NCI-H510A (cell line): ENCODE data around the gene CASP8AP2.
A peak's percentile ranks its signal among the peaks of the same experiment; 100 is the strongest.
"Not testable (repeated sequence)": the region's sequence is repeated elsewhere in the genome, so short reads cannot be mapped to it uniquely, and the experiment has no call there.

Experiments used
- DNase-seq: peaks from one replicate; lab custom pipeline; 2025; lab: John Stamatoyannopoulos, UW

Gene CASP8AP2

DNA sequence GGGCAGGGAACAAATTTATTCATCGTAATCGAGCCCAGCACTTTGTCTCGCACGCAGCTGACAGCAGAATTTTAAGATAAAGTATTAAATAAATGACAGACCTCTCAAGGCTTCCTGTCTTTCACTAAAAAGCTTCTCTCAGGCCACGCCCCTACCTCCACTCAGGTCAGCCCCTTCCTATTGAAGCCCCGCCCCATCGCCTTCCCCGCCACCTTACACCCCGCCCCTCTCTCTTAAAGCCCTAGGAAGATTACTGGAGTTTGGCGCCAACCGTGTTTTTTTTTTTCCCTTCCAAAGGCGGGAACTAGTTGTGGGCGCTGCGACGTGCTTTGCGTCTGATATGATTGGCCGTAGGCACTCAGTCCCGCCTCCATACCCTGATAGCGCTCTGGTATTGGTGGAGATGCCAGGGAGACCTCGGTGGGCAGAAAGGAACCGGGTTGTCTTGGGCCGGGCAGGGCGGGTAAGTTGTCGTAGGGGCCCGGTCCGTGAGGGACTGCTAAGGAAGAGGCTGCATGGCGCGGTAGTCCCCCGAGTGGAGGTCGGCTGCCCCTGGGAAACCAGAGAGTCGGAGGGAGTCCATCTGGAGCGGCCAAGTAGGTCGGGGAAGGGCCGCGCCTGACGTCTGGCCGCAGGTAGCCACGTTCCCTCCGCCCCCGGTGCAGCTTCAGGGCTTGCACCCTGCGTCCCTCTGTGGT, at the start of gene CASP8AP2:
TSS of gene CASP8AP2 (plus strand) at position 409 of the 698 bp plus-strand sequence.
- DNase-seq = peak; percentile 93

DNA sequence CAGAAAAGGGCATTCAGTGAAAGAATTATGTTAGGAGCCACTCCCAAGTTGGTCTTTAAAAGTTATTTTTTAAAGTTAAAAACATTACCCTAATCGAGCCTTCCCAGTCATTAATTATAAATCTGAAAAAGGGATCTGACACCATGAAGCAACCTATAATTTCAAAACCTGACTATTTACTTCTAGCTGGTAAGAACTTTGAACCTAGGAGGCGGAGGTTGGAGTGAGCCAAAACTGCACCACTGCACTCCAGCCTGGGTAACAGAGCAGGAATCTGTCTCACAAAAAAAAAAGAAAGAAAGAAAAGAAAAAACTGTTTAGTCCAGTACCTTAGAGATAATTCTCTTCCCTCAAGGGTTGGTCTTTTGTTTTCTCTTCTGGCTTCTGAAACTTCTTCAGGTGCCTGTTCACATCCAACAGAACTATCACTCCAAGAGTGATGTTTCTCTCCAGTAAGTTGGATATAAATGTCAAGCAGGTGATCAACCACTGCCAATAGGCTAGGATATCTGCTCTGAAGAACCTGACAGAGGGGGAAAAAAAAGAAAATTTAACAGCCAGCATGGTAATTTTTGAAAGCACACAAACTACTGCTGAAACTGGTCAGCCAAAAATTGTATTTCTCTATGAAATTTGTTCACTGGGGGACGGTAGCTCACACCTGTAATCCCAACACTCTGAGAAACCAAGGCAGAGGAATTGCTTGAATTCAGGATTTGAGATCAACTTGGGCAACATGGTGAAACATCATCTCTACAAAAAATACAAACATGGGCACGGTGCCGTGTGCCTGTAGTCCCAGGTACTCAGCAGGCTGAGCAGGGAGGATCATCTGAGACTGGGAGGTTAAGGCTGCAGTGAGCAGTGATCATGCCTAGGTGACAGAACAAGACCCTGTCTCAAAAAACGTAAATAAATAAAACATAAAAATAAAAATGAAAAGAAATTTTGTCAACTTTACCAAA, 48.3 kb upstream of the CASP8AP2 start:
- no peak for DNase-seq

DNA sequence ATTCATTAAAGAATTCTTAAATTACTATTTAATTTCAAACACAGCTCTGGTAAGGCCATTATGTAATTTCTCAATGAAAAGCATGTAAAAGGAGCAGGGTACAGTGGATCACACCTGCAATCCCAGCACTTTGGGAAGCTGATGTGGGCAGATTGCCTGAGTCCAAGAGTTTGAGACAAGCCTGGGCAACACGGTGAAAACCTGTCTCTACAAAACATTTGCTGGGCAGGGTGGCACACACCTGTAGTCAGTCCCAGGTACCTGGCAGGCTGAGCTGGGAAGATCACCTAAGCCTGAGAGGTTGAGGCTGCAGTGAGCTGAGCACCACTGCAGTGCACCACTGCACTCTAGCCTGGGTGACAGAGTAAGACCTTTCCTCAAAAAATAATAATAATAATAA, 47.5 kb upstream of the CASP8AP2 start:
- no peak for DNase-seq

DNA sequence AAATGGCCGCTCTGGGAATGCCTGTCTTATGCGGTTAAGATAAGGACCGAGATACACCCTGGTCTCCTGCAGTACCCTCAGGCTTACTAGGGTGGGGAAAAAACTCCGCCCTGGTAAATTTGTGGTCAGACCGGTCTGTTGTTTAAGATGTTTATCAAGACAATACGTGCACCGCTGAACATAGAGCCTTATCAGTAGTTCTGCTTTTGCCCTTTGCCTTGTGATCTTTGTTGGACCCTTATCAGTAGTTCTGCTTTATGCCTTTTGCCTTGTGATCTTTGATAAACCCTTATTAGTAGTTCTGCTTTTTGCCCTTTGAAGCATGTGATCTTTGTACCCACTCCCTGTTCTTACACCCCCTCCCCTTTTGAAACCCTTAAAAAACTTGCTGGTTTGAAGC, 46.4 kb upstream of the CASP8AP2 start:
- DNase-seq = not testable (repeated sequence)

DNA sequence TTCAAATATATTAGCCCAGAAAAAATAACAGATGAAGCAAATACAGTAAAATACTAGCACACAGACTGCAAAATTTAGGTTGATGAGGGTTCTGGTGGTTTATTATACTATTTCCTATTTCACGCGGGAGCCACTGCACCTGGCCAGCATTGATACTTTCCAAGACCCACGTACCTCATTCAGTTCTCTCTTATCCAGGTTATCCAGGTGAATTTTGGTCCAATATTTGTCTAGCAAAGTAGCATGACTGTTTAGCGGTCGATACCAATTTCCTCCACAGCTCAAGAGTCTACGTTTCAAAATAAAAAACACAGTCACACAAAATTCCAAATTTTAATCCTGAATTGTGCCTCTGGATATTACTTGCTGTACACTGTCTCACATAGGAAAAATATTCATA, 44.8 kb upstream of the CASP8AP2 start:
- DNase-seq = no peak

DNA sequence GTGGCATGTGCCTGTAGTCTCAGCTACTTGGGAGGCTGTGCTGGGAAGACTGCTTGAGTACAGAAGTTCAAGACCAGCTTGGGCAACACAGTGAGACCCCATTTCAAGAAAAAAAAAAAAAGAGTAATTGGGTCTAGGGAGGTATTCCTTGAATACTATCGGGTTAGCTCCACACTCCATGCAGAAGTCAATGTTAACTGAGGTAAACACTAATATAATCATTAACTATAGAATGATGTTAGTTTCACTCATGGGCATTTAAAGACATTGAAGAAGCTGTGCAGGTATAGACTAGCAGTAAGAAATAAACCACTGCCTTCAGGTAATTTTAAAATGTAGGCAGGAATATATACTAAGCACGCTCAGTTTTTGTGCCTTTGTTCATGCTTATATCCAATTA, 42.7 kb upstream of the CASP8AP2 start:
- no peak for DNase-seq

DNA sequence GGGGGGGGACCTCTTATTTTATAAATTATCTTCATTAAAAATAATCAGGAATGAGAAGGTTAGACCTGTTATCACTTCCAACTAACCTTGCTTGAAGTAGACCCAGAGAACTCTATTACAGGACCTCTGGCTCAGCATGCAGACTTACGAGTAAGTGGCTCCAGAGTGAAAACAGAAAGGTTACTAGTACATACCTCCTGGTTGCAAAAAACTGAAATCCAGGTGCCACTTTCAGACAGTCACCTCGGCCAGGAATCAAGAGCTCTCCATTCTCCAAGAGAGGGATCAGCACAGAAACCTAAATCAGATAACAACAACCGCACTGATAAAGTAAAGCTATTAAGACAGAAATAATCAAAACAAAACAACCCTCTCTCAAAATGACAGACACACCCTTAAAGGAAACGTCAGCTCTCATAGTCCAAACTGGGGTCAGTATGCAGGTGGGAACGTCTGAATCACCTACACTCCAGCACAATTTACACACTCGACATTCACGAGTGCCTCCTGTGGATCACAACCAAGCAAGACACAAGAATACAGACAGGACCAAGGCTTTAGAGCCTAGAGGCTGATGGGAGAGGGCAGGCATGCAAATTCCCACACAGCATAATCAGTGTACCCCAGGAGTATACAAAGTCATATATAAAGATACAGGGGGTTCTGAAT, 41.9 kb upstream of the CASP8AP2 start:
- DNase-seq = no peak

DNA sequence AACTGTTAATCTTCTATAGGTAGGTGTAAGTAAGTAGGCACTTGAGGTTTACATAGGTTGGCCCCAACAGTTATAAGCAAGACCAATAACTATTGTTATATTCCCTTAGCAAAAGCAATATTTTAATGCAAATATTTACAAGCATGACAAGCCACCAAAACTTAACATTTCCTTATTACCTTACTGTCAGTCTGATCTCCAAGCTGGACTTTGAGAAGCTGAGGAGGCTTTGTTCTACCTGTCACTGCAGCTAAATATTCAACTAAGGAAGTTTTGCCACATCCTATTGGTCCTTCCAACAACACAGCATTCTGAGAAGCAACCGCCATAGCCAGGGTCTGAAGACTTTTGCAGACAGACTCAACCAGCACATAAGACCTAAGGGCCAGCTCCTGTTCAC, 39.7 kb upstream of the CASP8AP2 start:
- DNase-seq = no peak

DNA sequence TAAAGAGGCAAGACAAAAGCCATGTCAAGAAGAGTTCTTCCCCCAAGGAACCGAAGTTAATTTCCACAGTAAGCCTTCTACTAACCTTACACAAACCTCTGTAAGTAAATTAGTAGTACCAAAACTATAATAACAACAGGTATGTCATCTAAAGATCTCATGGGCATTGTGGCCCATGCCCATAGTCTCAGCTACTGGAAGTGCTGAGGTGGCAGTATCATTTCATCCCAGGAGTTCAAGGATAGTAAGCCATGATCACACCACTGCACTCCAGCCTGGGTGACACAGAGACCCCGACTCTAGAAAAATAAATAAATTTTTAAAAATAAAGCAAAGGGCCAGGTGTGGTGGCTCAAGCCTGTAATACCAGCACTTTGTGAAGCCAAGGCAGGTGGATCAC, 39.3 kb upstream of the CASP8AP2 start:
- DNase-seq = no peak

DNA sequence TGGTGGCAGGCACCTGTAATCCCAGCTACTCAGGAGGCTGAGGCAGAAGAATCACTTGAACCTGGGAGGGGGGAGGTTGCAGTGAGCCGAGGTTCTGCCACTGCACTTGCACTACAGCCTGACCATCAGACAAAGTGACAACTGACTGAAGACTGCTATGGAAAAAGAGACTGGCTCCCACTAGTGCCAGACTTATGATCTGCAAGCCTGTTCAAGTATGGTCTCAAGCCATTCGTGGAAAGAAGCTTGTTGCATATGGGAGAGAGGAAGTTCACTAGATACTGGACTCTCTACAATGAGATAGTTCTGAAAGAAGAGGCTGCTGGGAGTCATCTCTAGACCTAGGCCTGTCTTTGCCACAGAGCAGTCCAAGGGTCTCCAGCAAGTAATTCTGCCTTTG, 36.8 kb upstream of the CASP8AP2 start:
- no peak for DNase-seq

DNA sequence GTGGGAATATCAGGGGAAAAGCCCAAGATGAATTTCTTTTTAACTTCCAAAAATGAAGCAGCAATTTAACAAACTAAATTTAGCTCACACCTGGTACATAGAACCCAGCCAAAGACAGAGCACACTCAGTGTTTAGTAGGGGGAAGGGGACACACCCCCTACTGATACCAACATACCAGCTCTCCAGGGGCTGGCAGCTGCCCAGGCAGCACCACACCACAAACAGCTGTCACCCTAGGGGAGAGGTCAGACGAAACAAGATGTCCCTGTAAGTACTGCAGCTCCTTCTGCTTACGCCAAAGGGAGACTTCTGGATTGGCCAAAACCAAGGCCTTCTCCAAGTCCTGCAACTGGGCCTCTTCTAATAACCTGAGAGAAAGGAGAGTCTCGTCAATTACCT, 36.1 kb upstream of the CASP8AP2 start:
- DNase-seq = no peak

DNA sequence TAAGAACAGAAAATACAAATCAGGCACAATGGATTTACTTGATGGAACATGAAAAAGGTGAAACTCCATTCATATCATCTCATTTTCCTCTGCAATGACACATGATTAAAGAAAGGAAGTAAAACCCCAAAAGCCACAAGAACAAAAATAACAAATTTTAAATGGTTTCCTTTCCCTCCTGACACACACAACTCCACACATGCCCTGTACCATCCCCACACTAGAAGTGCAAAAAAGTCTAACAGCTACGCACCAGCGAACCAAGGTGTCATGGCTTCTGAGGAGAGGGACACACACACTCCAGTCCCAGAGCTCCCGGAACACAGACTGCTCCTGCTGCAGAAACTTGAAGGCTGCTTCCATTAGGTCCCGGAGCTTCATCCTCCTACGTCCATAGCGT, 35.4 kb upstream of the CASP8AP2 start:
- DNase-seq = no peak

DNA sequence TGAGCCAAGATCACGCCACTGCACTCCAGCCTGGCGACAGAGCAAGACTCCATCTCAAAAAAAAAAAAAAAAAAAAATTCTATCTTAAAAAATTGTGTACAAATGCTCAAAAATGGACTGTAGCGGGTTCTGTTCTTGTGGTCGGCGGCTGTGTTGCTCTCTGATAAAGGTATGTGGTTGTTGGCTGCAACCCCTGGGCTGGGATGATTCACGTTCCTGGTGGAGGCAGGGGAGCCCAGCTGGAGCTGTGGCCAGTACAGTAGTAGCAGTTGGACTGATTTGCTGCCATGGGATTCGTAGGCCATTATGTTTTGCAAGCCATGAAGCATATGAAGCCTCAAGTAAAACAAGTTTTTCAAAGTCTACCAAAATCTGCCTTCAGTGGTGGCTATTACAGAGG, 32.4 kb upstream of the CASP8AP2 start:
- DNase-seq = no peak

DNA sequence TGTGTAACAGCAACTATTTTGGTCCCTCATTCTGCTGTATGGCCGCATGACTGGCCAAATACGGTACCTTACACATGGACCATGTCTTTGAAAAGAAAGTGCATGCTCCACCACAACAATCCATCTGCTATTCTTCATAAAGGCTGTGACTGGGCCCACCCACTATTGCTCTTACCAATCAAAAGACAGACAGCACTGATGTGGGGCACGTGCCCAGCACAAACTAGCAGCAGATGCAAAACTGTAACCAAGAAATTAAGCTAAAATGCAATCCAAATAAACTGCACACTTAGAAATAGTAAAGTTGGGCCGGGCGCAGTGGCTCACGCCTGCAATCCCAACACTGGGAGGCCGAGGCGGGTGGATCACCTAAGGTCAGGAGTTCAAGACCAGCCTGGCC, 30.6 kb upstream of the CASP8AP2 start:
- no peak for DNase-seq

DNA sequence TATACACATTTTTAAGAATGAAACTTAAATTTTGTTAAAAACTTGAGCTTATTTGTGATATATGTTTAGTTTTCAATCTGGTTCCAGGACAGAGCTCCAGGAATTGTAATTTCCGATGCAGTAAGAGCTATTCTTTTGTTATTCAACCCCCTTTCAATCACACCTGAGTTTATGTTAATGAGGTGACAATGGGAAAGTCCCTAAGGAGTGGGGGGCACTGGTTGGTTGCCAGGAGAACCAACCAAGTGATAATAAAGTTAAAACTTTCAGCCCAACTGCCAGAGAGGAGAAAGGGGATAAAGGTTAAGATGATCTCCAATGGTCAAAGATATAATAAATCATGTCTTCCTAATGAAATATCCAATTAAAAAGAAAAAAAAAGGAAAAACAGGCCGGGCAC, 29.9 kb upstream of the CASP8AP2 start:
- no peak for DNase-seq

DNA sequence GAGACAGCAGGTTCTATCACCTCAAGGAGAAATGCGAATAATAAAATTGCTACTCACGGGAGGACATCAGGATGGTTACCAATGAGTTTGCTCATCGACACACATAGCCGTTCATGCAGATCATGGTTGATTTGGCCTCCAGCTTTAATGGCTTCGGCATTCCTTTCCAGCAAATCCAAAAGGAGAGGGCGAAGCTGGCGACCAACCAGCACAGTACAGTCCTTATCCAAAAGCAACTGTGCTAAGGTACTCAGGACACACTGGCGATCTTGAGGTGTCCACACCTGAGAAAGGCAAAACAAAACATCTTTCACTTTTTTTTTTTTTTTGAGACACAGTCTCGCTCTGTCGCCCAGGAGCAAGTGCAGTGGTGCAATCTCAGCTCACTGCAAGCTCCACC, 26.4 kb upstream of the CASP8AP2 start:
- no peak for DNase-seq

DNA sequence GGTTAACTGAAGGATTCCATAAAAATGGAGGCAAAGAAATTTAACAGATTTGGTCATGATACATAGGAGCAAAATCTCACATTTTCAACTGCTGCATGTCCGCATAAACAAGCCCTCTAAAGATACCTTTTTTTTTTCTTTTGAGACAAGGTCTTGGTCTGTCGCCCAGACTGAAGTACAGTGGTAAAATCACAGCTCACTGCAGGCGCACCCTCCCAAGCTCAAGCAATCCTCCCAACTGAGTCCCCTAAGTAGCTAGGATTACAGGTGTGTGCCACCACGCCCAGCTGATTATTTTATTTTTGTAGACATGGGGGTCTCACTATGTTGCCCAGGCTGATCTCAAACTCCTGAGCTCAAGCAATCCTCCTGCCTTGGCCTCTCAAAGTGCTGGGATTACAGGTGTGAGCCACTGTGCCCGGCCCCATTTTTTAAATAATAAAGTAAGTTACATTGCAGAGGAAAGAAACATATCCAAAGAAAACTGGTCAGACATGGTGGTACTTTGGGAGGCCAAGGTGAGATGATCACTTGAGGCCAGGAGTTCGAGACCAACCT, 23.8 kb upstream of the CASP8AP2 start:
- no peak for DNase-seq

DNA sequence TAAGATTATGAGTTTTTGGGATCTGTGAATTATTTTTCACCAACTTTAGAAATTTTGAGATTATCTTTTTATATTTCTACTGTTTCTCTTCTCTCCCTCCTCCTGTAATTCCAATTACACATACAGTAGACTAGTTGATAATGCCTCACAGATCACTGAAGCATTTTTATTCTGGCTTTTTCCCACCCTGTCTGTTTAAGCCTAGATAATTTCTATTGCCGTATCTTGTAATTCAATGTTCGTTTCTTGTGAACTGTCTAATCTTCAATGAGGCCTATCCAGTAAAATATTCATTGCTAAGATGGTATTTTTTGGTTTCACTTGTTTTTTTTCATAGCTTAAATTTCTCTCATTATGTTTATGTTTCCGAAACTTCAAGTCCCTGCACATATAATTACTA, 22.1 kb upstream of the CASP8AP2 start:
- DNase-seq = no peak

DNA sequence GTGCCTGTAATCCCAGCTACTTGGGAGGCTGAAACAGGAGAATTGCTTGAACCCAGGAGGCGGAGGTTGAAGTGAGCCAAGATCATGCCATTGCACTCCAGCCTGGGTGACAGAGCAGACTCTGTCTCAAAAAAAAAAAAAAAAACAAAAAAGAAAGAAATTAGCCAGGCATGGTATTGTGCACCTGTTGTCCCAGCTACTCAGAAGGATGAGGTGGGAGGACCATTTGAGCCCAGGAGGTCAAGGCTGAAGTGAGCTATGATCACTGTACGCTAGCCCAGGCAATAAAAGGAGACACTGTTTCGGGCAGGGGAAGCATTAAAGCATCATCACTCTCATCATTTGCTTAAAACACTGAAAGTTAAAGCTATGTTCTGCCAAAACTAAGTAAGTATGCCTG, 16.3 kb upstream of the CASP8AP2 start:
- not testable (repeated sequence) for DNase-seq

DNA sequence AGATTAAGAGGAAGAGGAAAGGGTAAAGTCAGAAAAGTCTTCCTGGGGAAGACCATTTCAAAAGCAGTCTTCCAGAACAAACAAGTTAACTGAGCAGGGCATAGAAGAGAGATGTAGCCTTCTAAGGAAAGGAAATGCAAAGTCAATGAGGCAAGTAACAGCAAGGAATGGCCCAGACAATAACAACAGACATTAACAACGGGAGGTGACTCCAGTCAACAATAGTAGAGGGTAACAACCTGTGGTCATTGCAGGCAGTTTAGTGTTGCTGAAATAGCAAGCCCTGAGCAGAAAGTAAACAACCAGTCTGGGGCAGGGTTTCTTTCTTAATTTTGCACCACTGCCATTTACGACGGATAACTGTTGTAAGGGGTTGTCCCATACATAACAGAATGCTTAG, 12.2 kb upstream of the CASP8AP2 start:
- DNase-seq = no peak

DNA sequence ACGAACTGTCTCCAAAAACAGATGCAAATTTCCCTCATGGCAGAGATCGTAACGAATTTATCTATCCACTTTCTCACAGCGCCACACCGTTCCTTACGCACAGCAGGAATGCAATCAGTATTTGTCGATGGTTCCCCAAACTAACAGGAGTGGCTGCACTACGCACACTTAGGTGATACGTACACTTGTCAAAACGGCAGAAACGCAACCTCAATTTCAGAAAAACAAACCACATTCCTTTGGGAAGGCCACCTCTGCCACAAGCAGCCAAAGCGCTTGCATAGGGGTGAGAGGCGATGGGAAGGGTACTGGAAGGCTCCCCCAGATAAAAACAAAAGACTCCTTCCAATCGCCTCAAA, 10.7 kb upstream of the CASP8AP2 start:
- DNase-seq = no peak

DNA sequence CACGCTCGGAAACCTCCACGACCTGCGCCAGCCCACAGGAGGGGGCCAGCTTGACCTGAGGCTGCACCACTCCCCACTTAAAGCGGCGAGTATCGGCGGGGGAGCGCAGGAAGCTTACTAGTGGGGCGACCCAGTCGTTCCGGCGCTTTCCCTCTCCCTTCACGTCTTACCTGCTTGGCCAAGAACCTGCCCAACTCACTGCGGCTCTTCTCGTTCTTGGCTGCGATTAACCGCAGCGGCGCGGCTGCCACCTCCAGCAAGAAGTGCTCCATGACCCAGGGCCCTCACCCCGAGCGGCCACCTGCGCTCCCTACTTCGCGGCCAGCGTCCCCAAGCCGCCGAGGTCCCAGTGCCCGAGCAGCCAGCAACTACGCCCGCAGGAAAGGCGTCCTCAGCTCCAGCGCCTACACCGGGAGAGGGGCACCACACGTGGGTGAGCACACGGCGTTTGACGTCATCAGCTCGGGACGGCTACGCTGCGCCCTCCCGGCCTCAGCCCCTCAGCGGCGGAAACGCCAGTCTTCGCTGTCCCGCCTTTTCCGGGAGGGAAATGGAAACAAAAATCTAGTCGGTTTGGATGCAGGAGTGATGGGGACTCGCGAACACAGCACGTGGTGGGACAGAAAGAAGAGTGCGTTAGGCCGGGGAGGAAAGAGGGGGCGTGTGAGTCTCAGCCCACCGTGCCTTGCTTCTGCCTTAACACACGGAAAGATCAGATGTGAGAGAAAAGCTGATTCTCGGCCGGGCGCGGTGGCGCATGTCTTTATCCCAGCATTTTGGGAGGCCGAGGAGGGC, 10.1 kb upstream of the CASP8AP2 start, which contains the start of gene MDN1:
TSS of gene MDN1 (minus strand) at position 459 of the 795 bp plus-strand sequence. CDS start at position 272, 187 bp downstream.
- DNase-seq = peak; percentile 84
